ENCODE data around the gene CCDC73.

- TF ChIP-seq CTCF (IDR thresholded peaks at IDR 0.05) = no peak
- TF ChIP-seq POLR2A (IDR thresholded peaks at IDR 0.05) = no peak
- TF ChIP-seq EP300 (IDR thresholded peaks at IDR 0.05) = no peak
Measured at GRCh38 chr11:32774081-32774480, 20.4 kb downstream of the CCDC73 start.

All from tibial nerve (tissue), 4 donors.